Measurements from ENCODE around the gene ARHGAP8. TPM values are rescaled to one million over a fixed set of nuclear protein-coding genes. Genes with fewer than 3 reads are reported as not detected.
A peak's percentile ranks its signal among the peaks of the same experiment; 100 is the strongest.

The ARHGAP8 gene
- total and polyA plus RNA-seq, 2 of the 13 experiments (the other 11 are each of a cell fraction or from before 2014, with no cell fraction given) = 0.07 TPM; not detected in 1

DNA sequence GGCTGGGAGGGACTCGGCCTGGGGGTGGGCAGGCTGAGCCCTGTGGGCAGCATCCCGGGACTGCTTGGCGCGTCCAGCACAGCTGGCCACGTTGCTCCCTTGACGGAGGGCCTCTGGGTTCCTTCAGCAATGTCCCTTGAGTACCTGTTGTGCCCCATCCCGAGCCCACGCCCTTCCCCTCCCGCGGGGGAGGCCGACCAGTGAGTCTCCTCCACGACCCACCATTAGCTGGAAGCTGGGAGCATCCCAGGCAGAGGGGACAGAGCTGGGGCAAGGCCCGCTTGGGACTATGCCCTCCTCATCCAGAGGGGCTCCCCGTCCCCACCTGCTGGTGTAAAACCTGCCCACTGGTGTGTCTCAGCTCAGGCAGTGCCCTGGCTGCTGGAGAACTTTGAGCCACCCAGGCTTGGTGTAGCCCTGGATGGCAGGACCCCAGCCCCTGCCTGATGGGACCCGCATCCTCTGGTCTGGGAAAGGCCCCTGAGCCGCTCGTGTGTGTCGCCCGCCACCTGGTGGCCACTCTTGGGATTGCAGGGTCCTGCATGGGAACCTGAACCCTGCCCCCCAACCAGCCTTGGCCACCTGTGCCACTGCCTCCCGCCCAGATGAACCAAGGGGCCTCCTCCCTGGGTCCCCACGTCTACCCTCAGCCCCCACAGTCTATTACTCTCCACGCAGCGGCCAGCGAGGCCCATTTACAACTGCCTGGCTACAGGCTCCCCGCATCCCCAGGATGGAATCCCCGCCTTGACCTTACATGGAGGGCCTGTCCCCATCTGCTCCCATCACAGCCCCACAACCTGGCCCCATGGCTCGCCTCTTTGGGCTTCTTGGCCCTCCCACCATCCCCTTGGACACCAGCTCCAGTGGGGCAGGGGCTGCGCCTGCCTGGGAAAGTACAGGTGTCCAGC, 16.6 kb upstream of the ARHGAP8 start (continued):
- TF ChIP-seq STAG1 (CRISPR knock-in tag; IDR thresholded peaks at IDR 0.05) (peak; percentile 89), ZNF430 (CRISPR knock-in tag; IDR thresholded peaks at IDR 0.05) (no peak), TSC22D2 (CRISPR knock-in tag; IDR thresholded peaks at IDR 0.05; ENCODE audit: borderline replicate concordance) (no peak), ZNF343 (CRISPR knock-in tag; IDR thresholded peaks at IDR 0.05) (no peak), DNMT1 (CRISPR knock-in tag; IDR thresholded peaks at IDR 0.05) (no peak), PCBP1 (IDR thresholded peaks at IDR 0.05; ENCODE audit: borderline replicate concordance, low read depth, low read length) (peak; percentile 62; the same call in 1 of the 2 replicates), ZNF790 (CRISPR knock-in tag; IDR thresholded peaks at IDR 0.05; ENCODE audit: borderline replicate concordance) (no peak), ZNF614 (CRISPR knock-in tag; IDR thresholded peaks at IDR 0.05; ENCODE audit: borderline replicate concordance) (no peak), SPEN (CRISPR knock-in tag; IDR thresholded peaks at IDR 0.05; ENCODE audit: low read depth) (peak; percentile 46; the same call in 1 of the 2 replicates), EEA1 (CRISPR knock-in tag; IDR thresholded peaks at IDR 0.05; ENCODE audit: borderline replicate concordance) (no peak), CREB3 (CRISPR knock-in tag; IDR thresholded peaks at IDR 0.05) (no peak), HDAC1 (CRISPR knock-in tag; IDR thresholded peaks at IDR 0.05) (no peak), ZNF234 (CRISPR knock-in tag; conservative IDR thresholded peaks at IDR 0.05) (no peak), CBX5 (CRISPR knock-in tag; IDR thresholded peaks at IDR 0.05; ENCODE audit: borderline replicate concordance) (no peak), SP2 (CRISPR knock-in tag; IDR thresholded peaks at IDR 0.05) (no peak), TFAP4 (IDR thresholded peaks at IDR 0.05; ENCODE audit: borderline replicate concordance, low read depth) (no peak), TBP (CRISPR knock-in tag; IDR thresholded peaks at IDR 0.05) (no peak), ZNF329 (CRISPR knock-in tag; IDR thresholded peaks at IDR 0.05; ENCODE audit: low read depth) (no peak)
- TF ChIP-seq, protein P1, sequence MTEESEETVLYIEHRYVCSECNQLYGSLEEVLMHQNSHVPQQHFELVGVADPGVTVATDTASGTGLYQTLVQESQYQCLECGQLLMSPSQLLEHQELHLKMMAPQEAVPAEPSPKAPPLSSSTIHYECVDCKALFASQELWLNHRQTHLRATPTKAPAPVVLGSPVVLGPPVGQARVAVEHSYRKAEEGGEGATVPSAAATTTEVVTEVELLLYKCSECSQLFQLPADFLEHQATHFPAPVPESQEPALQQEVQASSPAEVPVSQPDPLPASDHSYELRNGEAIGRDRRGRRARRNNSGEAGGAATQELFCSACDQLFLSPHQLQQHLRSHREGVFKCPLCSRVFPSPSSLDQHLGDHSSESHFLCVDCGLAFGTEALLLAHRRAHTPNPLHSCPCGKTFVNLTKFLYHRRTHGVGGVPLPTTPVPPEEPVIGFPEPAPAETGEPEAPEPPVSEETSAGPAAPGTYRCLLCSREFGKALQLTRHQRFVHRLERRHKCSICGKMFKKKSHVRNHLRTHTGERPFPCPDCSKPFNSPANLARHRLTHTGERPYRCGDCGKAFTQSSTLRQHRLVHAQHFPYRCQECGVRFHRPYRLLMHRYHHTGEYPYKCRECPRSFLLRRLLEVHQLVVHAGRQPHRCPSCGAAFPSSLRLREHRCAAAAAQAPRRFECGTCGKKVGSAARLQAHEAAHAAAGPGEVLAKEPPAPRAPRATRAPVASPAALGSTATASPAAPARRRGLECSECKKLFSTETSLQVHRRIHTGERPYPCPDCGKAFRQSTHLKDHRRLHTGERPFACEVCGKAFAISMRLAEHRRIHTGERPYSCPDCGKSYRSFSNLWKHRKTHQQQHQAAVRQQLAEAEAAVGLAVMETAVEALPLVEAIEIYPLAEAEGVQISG (CRISPR knock-in tag; IDR thresholded peaks at IDR 0.05) = no peak
- TF ChIP-seq, protein P2, sequence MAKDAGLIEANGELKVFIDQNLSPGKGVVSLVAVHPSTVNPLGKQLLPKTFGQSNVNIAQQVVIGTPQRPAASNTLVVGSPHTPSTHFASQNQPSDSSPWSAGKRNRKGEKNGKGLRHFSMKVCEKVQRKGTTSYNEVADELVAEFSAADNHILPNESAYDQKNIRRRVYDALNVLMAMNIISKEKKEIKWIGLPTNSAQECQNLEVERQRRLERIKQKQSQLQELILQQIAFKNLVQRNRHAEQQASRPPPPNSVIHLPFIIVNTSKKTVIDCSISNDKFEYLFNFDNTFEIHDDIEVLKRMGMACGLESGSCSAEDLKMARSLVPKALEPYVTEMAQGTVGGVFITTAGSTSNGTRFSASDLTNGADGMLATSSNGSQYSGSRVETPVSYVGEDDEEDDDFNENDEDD (CRISPR knock-in tag; IDR thresholded peaks at IDR 0.05; ENCODE audit: borderline replicate concordance) = no peak
- TF ChIP-seq, protein P3, sequence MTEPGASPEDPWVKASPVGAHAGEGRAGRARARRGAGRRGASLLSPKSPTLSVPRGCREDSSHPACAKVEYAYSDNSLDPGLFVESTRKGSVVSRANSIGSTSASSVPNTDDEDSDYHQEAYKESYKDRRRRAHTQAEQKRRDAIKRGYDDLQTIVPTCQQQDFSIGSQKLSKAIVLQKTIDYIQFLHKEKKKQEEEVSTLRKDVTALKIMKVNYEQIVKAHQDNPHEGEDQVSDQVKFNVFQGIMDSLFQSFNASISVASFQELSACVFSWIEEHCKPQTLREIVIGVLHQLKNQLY (CRISPR knock-in tag; IDR thresholded peaks at IDR 0.05) = no peak
